GM12865 (cell line): ENCODE measurements around the gene RNF13.
"Not testable (repeated sequence)": the region's sequence is repeated elsewhere in the genome, so short reads cannot be mapped to it uniquely, and the experiment has no call there.

Experiments
- DNase-seq: peaks from one replicate; pipeline ENCODE4 v3.0.0; 2010; ENCODE audit warnings: low read depth
- H3K4me3 ChIP-seq: 2 replicates; pipeline ENCODE4 v1.5.1; 2011; ENCODE audit warnings: mild to moderate bottlenecking, low read depth, low read length, control low read depth
- CTCF ChIP-seq: IDR thresholded peaks from 2 replicates; pipeline ENCODE4 v1.5.1; 2011; ENCODE audit warnings: low read length, control low read depth, low read depth, inconsistent platforms; ENCODE audit not compliant: insufficient read depth; ENCODE audit errors: missing control alignments

RNF13 gene

GRCh38 chr3:149819432-149819831 lies 6.4 kb downstream of the RNF13 start:
- no peak for DNase-seq
- no peak overlapping the region for H3K4me3 ChIP-seq
- TF ChIP-seq CTCF = no peak

GRCh38 chr3:149820183-149820582 lies 7.2 kb downstream of the RNF13 start:
- DNase-seq = no peak
- TF ChIP-seq CTCF = no peak
- no peak overlapping the region for H3K4me3 ChIP-seq

DNA sequence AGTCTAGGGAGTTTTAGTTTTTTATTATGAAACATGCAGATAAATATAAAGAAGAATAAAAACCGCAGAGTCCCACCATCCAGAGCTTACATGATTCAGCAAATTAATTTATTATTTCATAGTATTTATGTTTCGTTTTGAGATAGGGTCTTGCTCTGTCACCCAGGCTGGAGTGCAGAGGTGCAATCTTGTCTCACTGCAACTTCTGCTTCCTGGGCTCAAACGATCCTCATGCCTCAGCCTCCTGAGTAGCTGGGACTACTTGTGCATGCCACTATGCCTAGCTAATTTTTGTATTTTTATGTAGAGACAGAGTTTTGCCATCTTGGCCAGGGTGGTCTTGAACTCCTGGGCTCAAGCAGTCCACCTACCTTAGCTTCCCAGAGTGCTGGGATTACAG lies 13.6 kb downstream of the RNF13 start:
- H3K4me3 ChIP-seq = no peak overlapping the region
- TF ChIP-seq CTCF = no peak
- no peak for DNase-seq

- TF ChIP-seq CTCF = no peak
- DNase-seq = no peak
- no peak overlapping the region for H3K4me3 ChIP-seq
Measured at GRCh38 chr3:149828390-149828789, 15.4 kb downstream of the RNF13 start.

DNA sequence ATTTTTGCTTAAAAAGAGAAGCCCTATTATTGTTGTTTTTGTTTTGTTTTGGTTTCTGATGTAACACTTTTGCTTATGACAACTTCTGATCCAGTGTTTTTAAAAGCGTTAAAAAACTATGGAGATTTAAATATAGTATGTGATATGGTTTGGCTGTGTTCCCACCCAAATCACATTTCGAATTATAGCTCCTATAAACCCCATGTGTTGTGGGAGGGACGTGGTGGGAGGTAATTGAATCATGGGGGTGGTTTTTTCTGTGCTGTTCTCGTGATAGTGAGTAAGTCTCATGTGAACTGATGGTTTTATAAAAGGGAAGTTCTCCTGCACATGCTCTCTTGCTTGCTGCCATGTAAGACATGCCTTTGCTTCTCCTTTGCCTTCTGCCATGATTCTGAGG lies 16.6 kb downstream of the RNF13 start:
- DNase-seq, H3K4me3 ChIP-seq: not testable (repeated sequence)

DNA sequence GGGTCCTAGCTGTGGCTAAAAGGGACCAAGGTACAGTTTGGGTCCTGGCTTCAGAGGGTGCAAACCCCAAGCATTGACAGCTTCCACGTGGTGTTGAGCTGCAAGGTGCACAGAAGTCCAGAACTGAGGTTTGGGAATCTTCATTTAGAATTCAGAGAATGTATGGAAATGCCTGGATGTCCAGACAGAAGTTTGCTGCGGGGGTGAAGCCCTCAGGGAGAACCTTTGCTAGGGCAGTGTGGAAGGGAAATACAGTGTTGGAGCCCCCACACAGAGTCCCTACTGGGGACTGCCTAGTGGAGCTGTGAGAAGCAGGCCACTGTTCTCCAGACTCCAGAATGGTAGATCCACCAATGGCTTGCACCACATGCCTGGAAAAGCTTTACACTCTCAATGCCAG lies 17.9 kb downstream of the RNF13 start:
- no peak for DNase-seq
- H3K4me3 ChIP-seq = no peak overlapping the region
- no peak for TF ChIP-seq CTCF

- no peak overlapping the region for H3K4me3 ChIP-seq
- TF ChIP-seq CTCF = no peak
- no peak for DNase-seq
Measured at GRCh38 chr3:149831321-149831720, 18.3 kb downstream of the RNF13 start.

GRCh38 chr3:149832086-149832485 lies 19.1 kb downstream of the RNF13 start:
- no peak for TF ChIP-seq CTCF
- DNase-seq = no peak
- no peak overlapping the region for H3K4me3 ChIP-seq
